Fibroblast of gingiva (primary cell): ENCODE measurements around the gene DOCK4.

Experiments
- DNase-seq: peaks from one replicate; pipeline ENCODE4 v3.0.0-alpha.2; 2011; ENCODE audit warnings: low read depth

Gene DOCK4

DNA sequence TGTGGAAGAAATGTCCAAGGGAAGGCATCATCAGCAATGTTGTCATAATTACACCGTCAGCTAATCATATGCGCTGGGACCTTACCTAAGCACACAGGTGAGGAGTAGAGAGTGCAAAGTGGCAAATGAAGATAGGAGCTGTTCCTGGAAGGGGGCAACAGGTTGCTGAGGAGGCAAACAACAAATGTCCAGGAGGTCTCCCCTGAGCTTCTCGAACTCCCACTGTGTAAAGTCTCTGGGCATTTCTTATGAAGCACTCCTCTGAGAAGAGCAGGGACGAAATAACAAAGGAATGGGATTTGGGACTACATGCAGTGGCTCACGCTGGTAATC is 152.5 kb downstream of the DOCK4 start:
- no peak for DNase-seq

DNA sequence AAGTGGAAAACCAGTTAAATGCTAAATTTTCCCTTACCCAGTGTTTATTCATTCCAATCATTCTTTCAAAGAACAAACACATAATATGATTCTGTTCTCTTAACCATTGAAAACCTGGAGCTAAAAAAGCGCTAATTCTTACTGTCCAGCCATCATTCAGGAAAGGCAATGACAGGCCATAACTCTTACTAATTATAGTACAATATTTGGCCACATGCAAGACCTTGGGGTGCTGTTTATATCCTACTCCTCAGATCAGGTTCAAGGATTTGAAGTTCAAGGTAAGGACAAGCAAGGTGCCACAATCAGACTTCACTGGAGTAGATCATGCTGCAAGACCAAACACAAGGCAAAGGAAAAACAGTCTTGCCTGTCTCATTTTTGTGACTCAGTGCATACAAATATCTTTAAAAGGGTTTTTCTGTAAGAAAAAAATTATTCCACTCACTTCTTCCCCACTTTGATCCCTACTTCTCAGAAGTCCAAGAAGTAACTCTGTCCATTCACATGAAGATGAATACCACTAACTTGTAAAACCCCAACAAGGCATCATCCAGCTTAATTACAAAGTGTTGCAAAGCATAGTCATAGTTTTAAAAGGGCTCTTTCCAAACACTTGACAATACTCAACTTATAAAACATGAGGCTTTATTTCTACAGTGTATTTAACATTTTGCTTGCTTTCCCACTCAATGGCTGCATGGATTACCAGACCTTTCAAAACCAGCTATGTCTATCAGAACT is 153.0 kb downstream of the DOCK4 start:
- no peak for DNase-seq

DNA sequence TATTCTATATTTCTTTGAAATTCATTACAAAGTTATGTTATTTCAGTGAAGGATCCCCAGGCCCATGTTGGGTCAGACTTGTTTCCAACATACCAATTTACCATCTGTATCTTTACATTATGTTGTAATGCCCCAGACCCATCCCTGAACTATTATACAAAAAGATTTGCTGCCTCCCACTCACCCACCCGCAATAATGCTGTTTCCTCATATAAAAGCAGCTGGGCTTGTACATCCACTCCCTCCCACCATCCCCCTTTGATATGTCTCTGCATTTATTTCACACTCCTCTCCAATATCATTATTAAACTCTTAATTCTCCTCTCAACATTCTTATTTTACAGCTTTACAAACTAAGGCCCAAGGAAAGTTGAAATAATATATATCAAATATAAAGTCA is 153.7 kb downstream of the DOCK4 start:
- no peak for DNase-seq

DNA sequence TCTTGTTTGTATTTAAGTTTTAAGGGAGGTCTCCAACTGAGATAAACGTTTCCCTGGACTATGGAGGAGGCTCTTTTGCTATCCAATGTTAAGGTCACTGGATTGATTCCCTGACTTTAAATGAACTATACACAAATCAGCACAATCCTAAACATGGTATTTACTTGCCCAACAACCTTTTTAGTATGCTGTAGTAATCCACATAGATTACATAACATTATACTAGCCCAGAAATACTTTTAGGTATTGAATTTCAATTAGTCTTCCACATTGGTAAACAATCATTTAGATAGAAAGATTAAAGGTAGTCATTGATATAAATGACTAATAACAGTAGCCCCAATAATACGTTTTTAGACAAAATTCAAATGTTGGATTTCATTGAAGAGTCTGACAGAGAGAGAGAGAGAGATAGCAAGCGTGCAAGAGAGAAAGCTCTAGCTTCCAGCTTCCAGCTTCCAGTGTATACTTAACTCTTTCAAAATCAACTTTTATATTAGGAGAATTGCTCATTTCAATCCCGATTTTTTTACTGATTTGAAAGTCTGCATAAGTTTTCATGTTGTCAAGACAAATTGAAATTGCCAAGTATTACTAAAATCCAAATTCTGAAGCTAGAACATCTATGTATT is 155.8 kb downstream of the DOCK4 start:
- no peak for DNase-seq

DNA sequence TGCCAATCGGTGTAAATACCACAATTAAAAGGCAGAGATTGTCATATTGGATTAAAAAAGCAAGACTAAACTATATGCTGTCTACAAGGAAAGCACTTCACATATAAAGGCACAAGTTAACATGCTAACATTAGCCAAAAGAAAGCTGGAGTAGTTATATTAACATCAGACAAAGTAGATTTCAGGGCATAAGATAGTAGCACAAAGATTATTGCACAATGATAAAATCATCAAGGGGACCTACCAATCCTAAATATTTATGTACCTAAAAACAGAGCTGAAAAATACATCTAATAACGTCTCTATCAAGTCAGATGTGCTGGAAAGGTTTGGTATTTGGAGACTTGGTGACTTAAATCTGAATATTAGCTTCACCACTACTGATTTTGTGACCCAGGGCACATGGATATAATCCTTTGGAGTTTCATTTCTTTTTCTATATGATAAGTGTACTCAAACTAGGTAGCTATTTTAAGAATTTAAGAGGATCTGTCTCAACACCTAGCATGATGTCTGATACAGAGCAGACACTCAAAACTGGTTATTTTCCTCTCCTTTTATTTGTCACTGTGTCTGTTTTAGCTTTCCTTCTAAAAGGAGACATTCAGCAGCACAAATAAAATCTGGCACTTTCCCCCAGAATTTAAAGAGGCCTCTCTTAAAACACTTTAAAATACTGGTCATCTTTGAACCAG is 156.5 kb downstream of the DOCK4 start:
- no peak for DNase-seq

DNA sequence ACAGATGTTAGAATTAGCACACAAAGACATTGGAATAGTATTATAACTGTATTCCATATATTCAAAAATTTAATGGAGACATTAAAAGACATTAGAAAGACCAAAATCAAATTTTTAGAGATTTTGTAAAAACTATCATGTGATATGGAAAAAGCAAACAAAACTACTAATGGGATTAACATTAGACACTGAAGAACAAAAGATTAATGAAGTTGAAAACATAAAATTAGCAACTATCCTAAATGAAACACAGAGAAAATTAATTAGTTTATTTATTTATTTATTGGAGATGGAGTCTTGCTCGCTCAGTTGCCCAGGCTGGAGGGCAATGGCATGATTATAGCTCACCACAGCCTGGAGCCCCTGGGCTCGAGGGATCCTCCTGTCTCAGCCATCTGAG is 158.8 kb downstream of the DOCK4 start:
- DNase-seq, result no peak

DNA sequence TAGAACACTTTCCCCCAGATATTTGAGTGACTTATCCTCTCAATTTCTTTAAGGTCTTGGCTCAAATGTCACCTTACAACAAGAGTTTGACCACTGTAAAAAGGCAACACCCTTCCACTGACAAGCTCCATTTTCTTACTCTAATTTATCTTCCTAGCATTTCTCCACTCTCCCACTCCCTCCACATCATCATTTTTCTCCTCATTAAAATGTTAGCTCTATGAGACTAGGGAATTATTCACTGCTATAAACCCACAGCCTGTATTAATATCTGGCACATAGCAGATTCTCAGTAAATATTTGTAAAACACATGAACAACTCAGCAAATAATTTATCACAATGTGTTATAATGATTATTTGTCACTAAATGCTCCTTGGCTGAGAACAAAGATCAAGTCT is 161.0 kb downstream of the DOCK4 start:
- DNase-seq, result no peak

DNA sequence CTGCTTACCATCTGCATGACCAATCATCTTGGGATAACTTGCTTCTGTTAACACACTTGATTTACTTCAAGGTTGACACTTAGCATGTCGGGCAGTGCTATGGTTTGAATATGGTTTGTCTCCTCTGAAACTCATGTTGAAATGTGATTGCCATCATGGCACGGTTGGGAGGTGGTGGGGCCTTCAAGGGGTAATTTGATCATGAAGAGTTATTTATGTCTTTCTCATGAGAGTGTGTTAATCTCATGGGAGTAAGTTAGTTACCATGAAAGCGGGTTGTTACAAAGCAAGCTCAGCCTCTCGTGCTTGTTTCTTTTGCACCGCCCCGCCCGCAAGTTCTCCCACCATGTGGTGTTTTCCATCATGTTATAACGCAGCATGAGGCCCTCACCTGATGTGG is 163.6 kb downstream of the DOCK4 start:
- DNase-seq, result no peak

DNA sequence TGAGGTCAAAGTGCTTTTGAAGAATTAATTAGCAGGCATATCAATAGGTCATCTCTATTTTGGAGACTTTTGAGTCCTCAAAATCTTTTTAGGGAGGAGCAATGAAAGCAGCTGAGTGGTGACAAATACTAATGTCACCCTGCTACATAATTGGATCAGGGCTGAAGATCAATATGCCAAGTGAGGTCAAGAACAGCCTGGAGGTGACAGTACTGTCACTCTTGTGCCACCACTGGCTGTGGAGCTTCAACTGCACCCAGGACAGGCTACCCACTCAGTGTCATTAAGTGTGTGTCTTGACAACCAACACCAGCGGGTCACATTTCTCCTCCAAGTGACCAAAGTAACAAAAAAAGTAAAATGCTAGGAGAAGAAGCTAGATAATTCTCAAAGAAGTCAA is 167.8 kb downstream of the DOCK4 start:
- DNase-seq, result no peak

DNA sequence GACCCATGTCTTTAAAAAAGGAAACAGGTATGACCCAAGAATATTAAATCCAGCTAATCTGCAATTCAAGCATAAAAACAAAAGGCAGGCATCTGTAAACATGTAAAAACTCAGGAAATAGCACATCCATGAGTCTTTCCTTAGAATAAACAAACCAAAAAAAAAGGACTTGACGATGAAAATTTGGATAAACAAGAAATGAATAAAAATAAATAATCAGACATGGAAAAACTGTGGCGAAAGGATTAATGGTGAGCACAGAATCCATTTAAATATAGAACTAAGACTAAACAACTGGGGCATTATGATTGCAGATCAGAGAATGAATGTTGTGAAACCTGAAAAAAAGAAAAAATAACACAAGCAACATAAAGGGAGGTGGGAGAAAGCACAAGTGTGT is 170.1 kb downstream of the DOCK4 start:
- peak; percentile 81 for DNase-seq

DNA sequence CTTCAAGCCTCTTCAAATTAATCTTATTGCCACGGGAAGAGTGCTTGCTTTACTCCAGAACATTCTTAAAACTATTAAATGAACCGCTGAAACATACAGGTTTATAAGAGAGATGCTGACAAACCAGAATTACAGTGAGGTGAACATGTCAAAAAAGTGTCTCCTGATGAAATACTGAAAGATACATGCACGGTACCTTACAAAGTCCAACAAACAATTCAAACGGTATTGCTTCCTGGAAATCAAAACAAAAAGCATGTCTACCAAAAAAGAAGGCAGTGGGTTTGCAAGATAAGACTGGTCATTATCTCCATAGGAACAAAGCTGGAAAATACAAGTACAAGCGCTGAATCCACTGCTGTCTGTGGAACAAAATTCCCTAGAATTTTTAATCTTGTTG is 174.5 kb downstream of the DOCK4 start:
- DNase-seq, result no peak

DNA sequence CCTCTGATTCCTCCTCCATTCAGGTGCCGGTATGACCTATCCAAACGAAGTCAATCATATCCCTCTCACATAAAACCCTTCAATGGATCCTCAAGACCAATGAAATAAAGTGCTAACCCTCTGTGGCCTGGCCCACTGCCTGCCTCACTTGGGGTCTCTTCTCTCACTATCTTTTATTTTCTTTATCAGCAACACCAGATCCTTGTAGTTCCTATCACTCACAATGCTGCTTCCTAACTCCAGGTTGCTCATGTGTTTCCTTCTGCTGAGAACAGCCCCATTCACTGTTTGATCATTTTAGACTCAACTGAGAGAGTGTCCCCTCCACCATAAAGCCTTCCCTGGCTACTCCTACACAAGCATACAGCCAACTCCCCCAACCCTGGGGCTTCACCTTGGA is 180.6 kb downstream of the DOCK4 start:
- no peak for DNase-seq

DNA sequence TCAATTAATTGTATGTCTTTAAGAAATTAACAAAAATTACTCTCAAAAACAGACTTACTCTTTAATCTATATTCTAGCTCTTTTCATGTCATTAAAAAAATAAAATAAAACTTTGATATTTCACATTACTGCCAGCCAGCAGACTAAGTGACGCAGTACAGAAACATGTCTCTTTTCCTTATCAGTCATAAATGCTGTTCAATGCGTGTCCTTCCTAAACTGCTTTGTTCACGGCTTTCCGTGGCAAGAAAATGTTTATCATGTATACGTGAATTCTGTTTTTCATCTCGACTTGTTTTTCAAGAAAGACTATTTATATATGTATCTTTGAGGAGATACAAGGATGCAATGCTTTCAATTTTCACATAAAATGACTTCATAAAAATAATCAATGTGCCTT is 182.4 kb downstream of the DOCK4 start:
- no peak for DNase-seq

DNA sequence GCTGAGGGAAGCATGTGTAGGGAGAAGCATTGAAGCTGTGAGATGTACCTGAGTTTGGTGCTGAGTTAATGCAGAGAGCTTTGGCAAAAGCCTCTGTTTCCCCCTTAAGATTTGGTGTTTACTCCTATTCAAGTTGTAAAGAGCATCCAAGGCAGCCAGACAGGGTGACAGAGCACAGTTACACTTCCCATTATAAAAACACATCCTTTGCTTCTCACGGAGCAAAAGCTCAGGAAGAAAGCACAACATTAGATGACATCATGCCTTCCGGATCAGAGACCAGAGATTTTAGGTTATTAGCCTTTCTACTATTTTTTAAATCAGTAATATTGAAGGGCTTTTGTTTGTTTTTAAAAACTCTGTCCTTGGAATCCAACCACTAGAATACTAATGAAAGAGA is 182.9 kb downstream of the DOCK4 start:
- no peak for DNase-seq

DNA sequence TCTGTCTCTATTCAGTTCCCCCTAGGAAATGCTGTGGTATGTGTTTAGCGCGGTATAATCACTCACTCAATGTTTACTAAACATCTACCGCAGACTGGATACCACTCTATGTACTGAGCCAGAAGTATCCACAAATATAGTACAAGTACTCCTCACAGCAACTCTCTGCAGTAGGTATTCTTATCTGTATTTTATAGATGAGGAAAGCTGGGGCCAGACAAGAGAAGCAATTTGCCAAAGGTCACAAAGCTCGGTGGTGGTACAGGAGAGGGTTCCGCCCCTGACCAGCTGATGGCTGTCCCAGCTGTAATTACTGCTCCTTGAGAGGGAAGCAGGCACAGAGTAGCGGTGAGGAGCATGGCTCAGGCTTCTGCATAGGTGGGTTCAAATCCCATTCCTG is 184.1 kb downstream of the DOCK4 start:
- no peak for DNase-seq

DNA sequence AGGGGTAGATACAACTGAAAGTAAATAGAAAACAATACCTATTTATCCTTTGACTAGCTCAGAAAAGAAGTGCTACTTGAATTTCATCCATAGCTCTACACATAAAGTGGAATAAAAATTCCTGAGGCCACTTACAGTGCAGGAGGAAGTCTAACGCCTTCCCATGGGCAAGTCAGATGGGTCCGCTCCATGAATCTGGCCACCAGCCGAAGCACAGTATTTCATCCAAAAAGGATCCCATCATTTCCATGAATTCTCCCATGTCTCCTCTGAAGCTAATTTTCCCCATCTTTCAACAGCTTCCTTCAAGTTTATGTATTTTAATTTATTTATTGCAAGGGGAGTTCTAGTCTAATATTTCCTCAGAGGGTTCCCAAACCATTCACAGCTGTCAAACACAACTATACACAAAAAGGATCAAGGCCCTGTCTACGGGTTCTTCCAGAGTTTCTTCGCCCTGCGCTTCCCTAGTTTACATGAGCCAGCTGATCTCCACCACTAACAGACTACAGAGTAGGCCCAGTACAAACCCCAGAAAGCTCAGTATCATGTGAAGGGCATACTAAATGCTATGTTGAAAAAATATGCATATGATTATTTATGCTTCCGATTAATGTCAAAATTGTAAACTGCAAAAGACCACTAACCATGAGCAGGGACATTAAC is 184.7 kb downstream of the DOCK4 start:
- DNase-seq, result no peak

DNA sequence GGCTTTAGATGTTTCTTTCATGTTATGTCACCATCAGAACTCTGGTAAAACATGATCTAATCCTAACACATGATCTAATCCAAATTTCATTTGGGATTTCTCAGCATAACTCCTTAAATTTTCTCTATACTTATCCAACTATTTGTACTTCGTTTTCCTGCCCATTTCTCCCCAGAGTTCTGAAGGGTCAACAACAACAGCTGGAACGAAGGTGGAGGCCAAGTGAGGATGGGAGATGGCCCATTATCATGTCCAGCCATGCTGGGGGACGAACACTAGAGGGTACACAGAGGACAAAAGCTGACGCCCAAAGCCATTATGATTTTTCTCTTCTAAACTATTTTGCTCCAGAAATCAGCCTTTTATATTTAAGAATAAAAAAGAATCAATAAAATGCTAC is 185.4 kb downstream of the DOCK4 start:
- no peak for DNase-seq

DNA sequence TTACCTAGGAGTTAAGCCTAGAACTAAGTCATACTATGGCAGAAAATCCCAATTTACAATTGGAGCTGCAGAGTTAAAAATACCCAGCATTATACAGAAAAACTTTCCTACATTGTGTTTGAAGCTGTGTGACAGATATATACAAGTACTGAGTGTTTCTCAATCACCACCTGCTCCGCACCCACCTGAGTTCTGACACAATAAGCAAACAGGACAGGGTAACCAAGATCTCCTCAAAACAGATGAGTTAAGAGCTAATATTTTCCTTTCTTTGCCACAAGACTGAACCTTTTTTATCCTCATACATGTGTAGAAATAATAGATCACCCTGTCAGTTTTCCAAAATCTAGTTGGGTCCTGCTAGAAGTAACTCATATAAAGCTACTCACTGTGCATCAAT is 186.3 kb downstream of the DOCK4 start:
- no peak for DNase-seq

DNA sequence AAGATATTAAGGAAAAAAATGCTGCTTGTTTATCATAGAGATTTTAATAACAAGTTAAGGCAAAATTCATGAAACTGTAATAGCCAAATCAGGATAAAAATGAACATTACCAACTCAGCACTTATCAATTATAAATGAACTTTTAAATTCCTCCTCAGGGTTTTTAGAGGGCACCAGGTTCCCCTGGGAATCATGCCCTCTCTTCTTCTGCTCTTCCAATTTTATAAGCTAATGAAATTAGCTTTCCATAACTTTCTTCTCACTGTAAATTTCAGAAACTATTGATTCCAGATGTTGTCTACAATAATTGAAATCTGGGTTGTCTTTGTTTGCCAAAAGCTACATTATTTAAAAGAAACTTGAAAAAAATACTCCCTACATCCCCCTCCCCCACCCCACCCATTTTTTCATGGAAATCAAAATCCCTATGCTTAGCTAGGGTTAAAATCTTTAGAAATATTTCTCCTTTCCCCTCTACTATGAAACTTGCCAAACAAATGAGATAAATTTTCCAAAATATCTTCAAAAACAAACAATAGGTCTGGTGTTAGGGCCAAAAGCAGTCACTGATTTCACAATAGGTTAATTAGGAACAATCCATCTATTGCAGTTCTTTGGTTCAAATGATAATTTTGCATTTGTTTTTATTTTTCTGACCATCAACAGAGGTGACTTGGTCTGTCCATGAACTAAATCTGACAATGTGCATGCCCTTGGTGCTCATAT is 187.7 kb downstream of the DOCK4 start:
- peak; percentile 80 for DNase-seq

DNA sequence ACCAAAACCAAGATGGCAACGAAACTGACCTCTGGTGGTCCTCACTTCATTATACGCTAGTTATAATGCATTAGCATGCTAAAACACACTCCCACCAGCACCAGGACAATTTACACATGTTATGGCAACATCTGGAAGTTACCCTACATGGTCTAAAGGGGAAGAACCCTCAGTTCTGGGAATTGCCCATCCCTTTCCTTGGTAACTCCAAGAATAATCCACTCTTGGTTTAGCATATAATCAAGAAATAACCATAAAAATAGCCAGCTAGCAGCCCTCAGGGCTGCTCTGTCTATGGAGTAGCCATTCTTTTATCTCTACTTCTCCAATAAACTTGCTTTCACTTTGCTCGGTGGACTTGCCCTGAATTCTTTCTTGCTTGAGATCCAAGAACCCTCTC is 191.1 kb downstream of the DOCK4 start:
- DNase-seq, result no peak

DNA sequence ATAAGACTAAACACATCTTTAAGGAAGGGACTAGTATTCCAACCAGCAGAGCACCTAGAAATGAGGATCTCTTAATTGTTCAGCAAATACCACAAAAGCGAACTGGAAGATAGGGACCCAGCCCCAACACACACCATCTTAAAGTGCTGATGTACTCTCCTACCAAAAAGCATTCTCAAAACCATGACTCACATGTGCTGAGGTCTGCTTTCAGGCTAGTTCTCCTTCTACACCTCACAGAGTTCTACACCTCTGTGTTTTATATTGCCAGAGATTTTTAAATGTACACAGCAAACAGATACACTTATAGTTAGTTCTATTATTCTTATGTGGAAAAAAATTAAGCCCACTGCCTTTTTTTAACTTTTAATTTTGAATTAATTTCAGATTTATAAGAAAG is 191.9 kb downstream of the DOCK4 start:
- no peak for DNase-seq

DNA sequence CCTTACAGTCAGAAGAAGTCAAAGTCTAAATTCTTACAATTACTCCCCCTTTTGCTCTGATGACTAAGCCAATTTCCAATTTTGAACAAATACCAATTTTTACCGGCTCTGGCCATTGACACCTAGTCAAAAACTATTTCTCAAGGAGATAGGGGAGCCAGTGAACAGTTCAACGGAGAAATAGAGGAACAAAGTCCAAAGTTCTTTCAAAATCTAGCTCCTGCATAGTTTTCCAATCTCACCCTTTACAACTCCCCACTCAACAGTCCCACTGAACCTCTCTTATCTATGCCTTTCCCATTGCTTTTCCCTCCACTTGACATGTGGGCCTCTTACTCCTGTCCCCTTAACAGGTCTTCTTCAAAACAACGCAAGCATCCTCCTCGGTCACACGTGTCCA is 192.9 kb downstream of the DOCK4 start:
- no peak for DNase-seq
